IMR-90 (cell line): ENCODE data around the gene FRMD1. TPM values are rescaled to one million over a fixed set of nuclear protein-coding genes. Genes with fewer than 3 reads are reported as not detected.

Experiments
- ATAC-seq: fragments of 200-7000 bp; cut with Tn5 transposase; 2 replicates; pipeline ENCODE4 v1.9.1; 2020; ENCODE audit warnings: low read depth, mild to moderate bottlenecking, moderate library complexity
- BruUV-seq: library from RNA; stranded (reverse); fragments of 400-500 nt; replicated peaks from 2 replicates; lab custom pipeline; 2021; lab: Mats Ljungman, UMichigan
- CTCF ChIA-PET: fragments of 300-600 bp; formaldehyde crosslinking; extraction: SDS; loops from one replicate; lab custom pipeline; 2021; ENCODE audit warnings: antibody characterized with exemption; lab: Yijun Ruan, JAX
- POLR2A ChIA-PET: fragments of 300-600 bp; sonication (Branson Sonifier 250); formaldehyde crosslinking; loops from one replicate; lab custom pipeline; 2022; ENCODE audit warnings: antibody characterized with exemption; ENCODE audit not compliant: unreplicated experiment; lab: Charles Lee
- DNase-seq: peaks from one replicate; pipeline ENCODE4 v3.0.0; 2013
- H2AFZ ChIP-seq: replicated peaks from 2 replicates; pipeline ENCODE3; 2013; ENCODE audit warnings: low read length, mild to moderate bottlenecking; ENCODE audit not compliant: poor library complexity
- H2AK5ac ChIP-seq: 2 replicates; pipeline ENCODE4 v1.6.1; 2013; ENCODE audit warnings: low read depth, low read length, inconsistent platforms
- H2AK9ac ChIP-seq: replicated peaks from 2 replicates; pipeline ENCODE3; 2013; ENCODE audit warnings: mild to moderate bottlenecking, low read depth, low read length, moderate library complexity; ENCODE audit not compliant: poor library complexity
- H2BK120ac ChIP-seq: 2 replicates; pipeline ENCODE4 v1.6.1; 2013; ENCODE audit warnings: low read depth, low read length, inconsistent platforms
- H2BK15ac ChIP-seq: 3 replicates; pipeline ENCODE4 v1.6.1; 2013; ENCODE audit warnings: low read depth, low read length, inconsistent platforms
- H2BK20ac ChIP-seq: 2 replicates; pipeline ENCODE4 v1.6.1; 2013; ENCODE audit warnings: low read depth, mild to moderate bottlenecking, inconsistent platforms, low read length, moderate library complexity
- H2BK5ac ChIP-seq: 2 replicates; pipeline ENCODE4 v1.6.1; 2013; ENCODE audit warnings: mild to moderate bottlenecking, low read depth, low read length, inconsistent platforms; ENCODE audit not compliant: poor library complexity, severe bottlenecking
- H3K14ac ChIP-seq: replicated peaks from 2 replicates; pipeline ENCODE4 v1.6.1; 2013; ENCODE audit warnings: low read depth, low read length, inconsistent platforms
- H3K18ac ChIP-seq: 2 replicates; pipeline ENCODE4 v1.6.1; 2013; ENCODE audit warnings: low read depth, low read length, control low read depth
- H3K23ac ChIP-seq: 2 replicates; pipeline ENCODE4 v1.6.1; 2013; ENCODE audit warnings: low read depth, low read length, inconsistent platforms
- H3K27ac ChIP-seq: 2 replicates; pipeline ENCODE4 v1.5.1; 2013; ENCODE audit warnings: mild to moderate bottlenecking, control low read depth, low read length; ENCODE audit not compliant: insufficient read depth
- H3K27me3 ChIP-seq: 2 replicates; pipeline ENCODE4 v1.6.1; 2013; ENCODE audit warnings: low read length; ENCODE audit not compliant: control insufficient read depth, insufficient read depth
- H3K36me3 ChIP-seq: 2 replicates; pipeline ENCODE4 v1.6.1; 2013; ENCODE audit warnings: low read length, mixed read lengths; ENCODE audit not compliant: control insufficient read depth, insufficient read depth
- H3K4ac ChIP-seq: 2 replicates; pipeline ENCODE4 v1.6.1; 2013; ENCODE audit warnings: low read depth, low read length, inconsistent platforms
- H3K4me1 ChIP-seq: 2 replicates; pipeline ENCODE4 v1.6.1; 2013; ENCODE audit warnings: low read length, mixed read lengths; ENCODE audit not compliant: control insufficient read depth, insufficient read depth
- H3K4me2 ChIP-seq: 2 replicates; pipeline ENCODE4 v1.6.1; 2013; ENCODE audit warnings: low read depth, mild to moderate bottlenecking, control low read depth, low read length, moderate library complexity
- H3K4me3 ChIP-seq: 2 replicates; pipeline ENCODE4 v1.5.1; 2013; ENCODE audit warnings: low read depth, mild to moderate bottlenecking, control low read depth, low read length, moderate library complexity; ENCODE audit not compliant: insufficient read depth
- H3K56ac ChIP-seq: 2 replicates; pipeline ENCODE4 v1.6.1; 2013; ENCODE audit warnings: low read length, inconsistent platforms; ENCODE audit not compliant: insufficient read depth; ENCODE audit errors: extremely low read depth
- H3K79me1 ChIP-seq, 2 experiments: 2 replicates each; pipeline ENCODE4 v1.6.1; 2013; ENCODE audit warnings: low read length in 2 of 2, inconsistent platforms in 1 of 2, low read depth in 1 of 2
- H3K9ac ChIP-seq: 2 replicates; pipeline ENCODE4 v1.6.1; 2013; ENCODE audit warnings: low read depth, low read length, control low read depth
- H3K9me1 ChIP-seq: 2 replicates; pipeline ENCODE4 v1.6.1; 2013; ENCODE audit warnings: low read length, inconsistent platforms; ENCODE audit not compliant: insufficient read depth
- H3K9me3 ChIP-seq: 2 replicates; pipeline ENCODE4 v1.6.1; 2013; ENCODE audit warnings: low read length; ENCODE audit not compliant: control insufficient read depth, insufficient read depth
- H4K20me1 ChIP-seq: 2 replicates; pipeline ENCODE4 v1.6.1; 2013; ENCODE audit warnings: low read length, inconsistent platforms; ENCODE audit not compliant: insufficient read depth
- H4K5ac ChIP-seq: 2 replicates; pipeline ENCODE4 v1.6.1; 2013; ENCODE audit warnings: mild to moderate bottlenecking, low read depth, low read length, control low read depth
- H4K8ac ChIP-seq, 2 experiments: 2 replicates each; pipeline ENCODE4 v1.6.1; 2013; ENCODE audit warnings: low read depth in 2 of 2, low read length in 2 of 2, control low read depth in 1 of 2, inconsistent platforms in 1 of 2
- H4K91ac ChIP-seq: 2 replicates; pipeline ENCODE4 v1.6.1; 2013; ENCODE audit warnings: low read depth, low read length, inconsistent platforms; ENCODE audit not compliant: insufficient read depth
- BHLHE40 ChIP-seq: fragments of 150-350 bp; IDR thresholded peaks from 2 replicates; pipeline ENCODE4 v1.6.1; 2016; ENCODE audit warnings: mild to moderate bottlenecking, low read depth, low read length
- CEBPB ChIP-seq: IDR thresholded peaks from 2 replicates; pipeline ENCODE4 v1.6.1; 2012; ENCODE audit warnings: low read depth, low read length, improper control_type of control experiment
- CHD1 ChIP-seq: IDR thresholded peaks from 2 replicates; pipeline ENCODE4 v1.6.1; 2012; ENCODE audit warnings: low read depth, low read length, improper control_type of control experiment
- CTCF ChIP-seq: conservative IDR thresholded peaks from 2 replicates; pipeline ENCODE4 v1.5.1; 2012; ENCODE audit warnings: mild to moderate bottlenecking, low read depth, low read length, improper control_type of control experiment
- ELK1 ChIP-seq: fragments of 150-350 bp; IDR thresholded peaks from 2 replicates; pipeline ENCODE4 v1.6.1; 2016; ENCODE audit warnings: low read depth, mild to moderate bottlenecking, low read length, moderate library complexity, borderline replicate concordance
- FOS ChIP-seq: fragments of 150-350 bp; IDR thresholded peaks from 2 replicates; pipeline ENCODE4 v1.6.1; 2016; ENCODE audit warnings: low read depth, low read length
- MAFK ChIP-seq: IDR thresholded peaks from 2 replicates; pipeline ENCODE4 v1.6.1; 2012; ENCODE audit warnings: low read depth, low read length, improper control_type of control experiment
- MAZ ChIP-seq: IDR thresholded peaks from 2 replicates; pipeline ENCODE4 v1.6.1; 2012; ENCODE audit warnings: low read depth, mild to moderate bottlenecking, low read length, improper control_type of control experiment, moderate library complexity, borderline replicate concordance
- MXI1 ChIP-seq: IDR thresholded peaks from 2 replicates; pipeline ENCODE4 v1.6.1; 2012; ENCODE audit warnings: low read depth, mild to moderate bottlenecking, low read length, moderate library complexity, borderline replicate concordance
- NFE2L2 ChIP-seq: fragments of 150-350 bp; IDR thresholded peaks from 2 replicates; pipeline ENCODE4 v1.6.1; 2016; ENCODE audit warnings: low read depth, mild to moderate bottlenecking, low read length
- POLR2A ChIP-seq: IDR thresholded peaks from 2 replicates; pipeline ENCODE4 v1.6.1; 2012; ENCODE audit warnings: mild to moderate bottlenecking, low read depth, low read length
- RCOR1 ChIP-seq: IDR thresholded peaks from 2 replicates; pipeline ENCODE4 v1.6.1; 2012; ENCODE audit warnings: mild to moderate bottlenecking, low read length, improper control_type of control experiment; ENCODE audit not compliant: insufficient replicate concordance
- SMC3 ChIP-seq: fragments of 150-350 bp; IDR thresholded peaks from 2 replicates; pipeline ENCODE4 v1.6.1; 2016; ENCODE audit warnings: low read depth, mild to moderate bottlenecking, antibody characterized with exemption, low read length, moderate library complexity
- USF2 ChIP-seq: fragments of 150-350 bp; IDR thresholded peaks from 2 replicates; pipeline ENCODE4 v1.6.1; 2017; ENCODE audit warnings: mild to moderate bottlenecking, antibody characterized with exemption, low read length, low read depth
- WGBS, 2 experiments: methylation state at CpG; one replicate each; pipeline versions ENCODE4 v1.1.5 to v1.1.7; 2013; ENCODE audit warnings: missing lambda C conversion rate in 2 of 2; ENCODE audit not compliant: insufficient read length in 1 of 2; ENCODE audit errors: extremely low coverage in 2 of 2; 5-methylcytosine and 5-hydroxymethylcytosine counted together
- dilution Hi-C: fragments of 300-500 bp; cut with HindIII; formaldehyde crosslinking; loops from one replicate; pipeline ENCODE4 v1.14.3; 2018; ENCODE audit warnings: low sequenced_read_pairs; ENCODE audit not compliant: unreplicated experiment
- in situ Hi-C: fragments of 300-500 bp; cut with MboI; formaldehyde crosslinking; loops from 3 replicates; pipeline ENCODE4 v1.14.3; 2019; ENCODE audit warnings: low sequenced_read_pairs, inconsistent platforms, mixed read lengths
- intact Hi-C: fragments of 100-400 bp; cut with micrococcal nuclease; formaldehyde crosslinking; loops from 2 replicates; pipeline ENCODE4 v1.10.0; 2022
- polyA plus RNA-seq, 3 experiments: library from polyadenylated mRNA; depleted of rRNA; stranded (reverse); fragments of >200 nt; gene quantifications; 2 replicates each; pipeline ENCODE4 v1.2.3, GENCODE V29; 2012; ENCODE audit warnings: low replicate concordance in 1 of 3
- total RNA-seq: library from RNA; depleted of rRNA; stranded (reverse); fragments of >200 nt; gene quantifications from 2 replicates; pipeline ENCODE4 v1.2.3, GENCODE V29; 2012

FRMD1 gene
- total and polyA plus RNA-seq, 2 of the 4 experiments (the other 2 are of a cell fraction): not detected

- no peak overlapping the region for H2BK5ac ChIP-seq
- no TSS peak for BruUV-seq
- POLR2A ChIA-PET: no interaction called here
- DNase-seq (no peak), ATAC-seq (no peak)
- H2AFZ ChIP-seq: peak overlapping the region; percentile 33
- no peak overlapping the region for H2BK120ac ChIP-seq
- no peak overlapping the region; the same call in 1 of the 2 replicates for H4K91ac ChIP-seq
- no peaks in the 10 kb centered on the region for H3K9me3 ChIP-seq
- no peak overlapping the region for H3K4me3 ChIP-seq
- H2AK9ac ChIP-seq: no peak overlapping the region
- H3K23ac ChIP-seq: no peak overlapping the region
- H3K9ac ChIP-seq: no peak overlapping the region
- intact Hi-C loops: loop anchor here (5.0 to 10.0 kb wide), 2 partner anchors 56 to 823 kb away; no protein-coding TSS in a partner anchor
- dilution Hi-C loops: no loop called here
- H4K8ac ChIP-seq: no peak overlapping the region
- no peak overlapping the region for H2AK5ac ChIP-seq
- H3K4me2 ChIP-seq: no peak overlapping the region
- H3K27ac ChIP-seq: no peak overlapping the region
- no peaks in the 10 kb centered on the region for H4K20me1 ChIP-seq
- no peak overlapping the region for H2BK15ac ChIP-seq
- no peaks in the 10 kb centered on the region for H3K79me1 ChIP-seq
- TF ChIP-seq MXI1: no peak
- no peak for TF ChIP-seq USF2
- no peak for TF ChIP-seq MAZ
- no peak for TF ChIP-seq FOS
- no peak for TF ChIP-seq ELK1
- no peak for TF ChIP-seq MAFK
- no peak for TF ChIP-seq SMC3
- no peak for TF ChIP-seq CTCF
- TF ChIP-seq RCOR1: no peak
- no peak for TF ChIP-seq BHLHE40
- no peak for TF ChIP-seq CHD1
- TF ChIP-seq POLR2A: no peak
- TF ChIP-seq CEBPB: no peak
- TF ChIP-seq NFE2L2: no peak
- 98% methylated on average over 7 of the region's 29 CpGs; no CpG with 5 or more reads in 1 of the 2 experiments for whole genome bisulfite sequencing, 2 experiments
- no peak overlapping the region for H2BK20ac ChIP-seq
- CTCF ChIA-PET: no interaction called here
- H4K5ac ChIP-seq: no peak overlapping the region
- H3K56ac ChIP-seq: no peak overlapping the region
- peaks cover 2% of the 10 kb centered on the region; the same call in 1 of the 2 replicates for H3K27me3 ChIP-seq
- no peak overlapping the region for H3K18ac ChIP-seq
- in situ Hi-C loops: no loop called here
- no peaks in the 10 kb centered on the region for H3K36me3 ChIP-seq
- H3K4ac ChIP-seq: no peak overlapping the region
- no peak overlapping the region for H3K14ac ChIP-seq
- 0 out of 2 replicates have a peak, but pooled peaks cover 1% of the 10 kb centered on the region for H3K4me1 ChIP-seq
- no peaks in the 10 kb centered on the region for H3K9me1 ChIP-seq
These were observed 17.5 kb downstream of the FRMD1 start for GRCh38 chr6:168061269-168062210.
